Measurements from ENCODE around the gene FOXN1. TPM values are rescaled to one million over a fixed set of nuclear protein-coding genes. Genes with fewer than 3 reads are reported as not detected.

Gene FOXN1
- total RNA-seq, 3 donors from 2014 or later (not counting 1 experiment from before 2014, with no cell fraction given) = not detected

GRCh38 chr17:28526381-28526780, 20.2 kb downstream of the FOXN1 start:
- no peak for ATAC-seq
- no peak for TF ChIP-seq CTCF (IDR thresholded peaks at IDR 0.05)

GRCh38 chr17:28527181-28527681, 21.1 kb downstream of the FOXN1 start:
- no peak overlapping the region for H3K27ac Mint-ChIP-seq
- no peak overlapping the region for H3K4me3 ChIP-seq (ENCODE audit: low read length)
- H3K36me3 Mint-ChIP-seq = no peaks in the 10 kb centered on the region
- no peak overlapping the region for H3K27ac ChIP-seq (ENCODE audit: low read length)
- intact Hi-C loops (cut with micrococcal nuclease) = no loop called here
- no peaks in the 10 kb centered on the region for H3K9me3 ChIP-seq (ENCODE audit: control insufficient read depth, insufficient read depth, low read length)
- DNase-seq (no peak), ATAC-seq (no peak)
- no peak overlapping the region for H3K4me3 Mint-ChIP-seq
- no peaks in the 10 kb centered on the region for H3K27me3 ChIP-seq (ENCODE audit: control insufficient read depth, insufficient read depth, low read length)
- H3K4me1 Mint-ChIP-seq = no peaks in the 10 kb centered on the region
- H3K9me3 Mint-ChIP-seq = no peaks in the 10 kb centered on the region
- WGBS (ENCODE audit: insufficient coverage) = 85% methylated on average over 2 of the region's 2 CpGs
- peaks cover 0 to 2% of the 10 kb centered on the region in 2 donors for H3K27me3 Mint-ChIP-seq (ENCODE audit: low read depth in 2 of 2)
- H3K4me1 ChIP-seq (ENCODE audit: control insufficient read depth, insufficient read depth, low read length) = no peaks in the 10 kb centered on the region
- H3K36me3 ChIP-seq (ENCODE audit: control insufficient read depth, insufficient read depth, low read length) = no peaks in the 10 kb centered on the region
- TF ChIP-seq CTCF (IDR thresholded peaks at IDR 0.05) = no peak

More at GRCh38 chr17:28526381-28526780, 20.2 kb downstream of the FOXN1 start:
- 87% methylated on average over 8 of the region's 8 CpGs for WGBS (ENCODE audit: insufficient coverage)
- no peak overlapping the region for H3K27ac ChIP-seq (ENCODE audit: low read length)
- intact Hi-C loops (cut with micrococcal nuclease) = no loop called here
- no peaks in the 10 kb centered on the region for H3K4me1 Mint-ChIP-seq
- H3K4me3 Mint-ChIP-seq = no peak overlapping the region
- H3K9me3 ChIP-seq (ENCODE audit: control insufficient read depth, insufficient read depth, low read length) = no peaks in the 10 kb centered on the region
- H3K36me3 Mint-ChIP-seq = no peaks in the 10 kb centered on the region
- H3K9me3 Mint-ChIP-seq = no peaks in the 10 kb centered on the region
- H3K27ac Mint-ChIP-seq = no peak overlapping the region
- no peak for DNase-seq
- no peaks in the 10 kb centered on the region for H3K4me1 ChIP-seq (ENCODE audit: control insufficient read depth, insufficient read depth, low read length)
- H3K27me3 ChIP-seq (ENCODE audit: control insufficient read depth, insufficient read depth, low read length) = no peaks in the 10 kb centered on the region
- no peak overlapping the region for H3K4me3 ChIP-seq (ENCODE audit: low read length)
- no peaks in the 10 kb centered on the region for H3K36me3 ChIP-seq (ENCODE audit: control insufficient read depth, insufficient read depth, low read length)
- H3K27me3 Mint-ChIP-seq (ENCODE audit: low read depth in 2 of 2) = peaks cover 0 to 2% of the 10 kb centered on the region in 2 donors

GRCh38 chr17:28527859-28528258, 21.7 kb downstream of the FOXN1 start:
- Mint-ChIP-seq H3K4me1 (no peaks in the 10 kb centered on the region), H3K27ac (no peak overlapping the region), H3K27me3 (ENCODE audit: low read depth in 2 of 2) (peaks cover 0 to 2% of the 10 kb centered on the region in 2 donors), H3K4me3 (no peak overlapping the region), H3K9me3 (no peaks in the 10 kb centered on the region), H3K36me3 (no peaks in the 10 kb centered on the region)
- H3K9me3 ChIP-seq (ENCODE audit: control insufficient read depth, insufficient read depth, low read length) = no peaks in the 10 kb centered on the region
- no peak for ATAC-seq
- no peaks in the 10 kb centered on the region for H3K27me3 ChIP-seq (ENCODE audit: control insufficient read depth, insufficient read depth, low read length)
- H3K4me3 ChIP-seq (ENCODE audit: low read length) = no peak overlapping the region
- intact Hi-C loops (cut with micrococcal nuclease) = no loop called here
- 93% methylated on average over 2 of the region's 2 CpGs for WGBS (ENCODE audit: insufficient coverage)
- no peaks in the 10 kb centered on the region for H3K36me3 ChIP-seq (ENCODE audit: control insufficient read depth, insufficient read depth, low read length)
- no peak for TF ChIP-seq CTCF (IDR thresholded peaks at IDR 0.05)
- H3K4me1 ChIP-seq (ENCODE audit: control insufficient read depth, insufficient read depth, low read length) = no peaks in the 10 kb centered on the region
- DNase-seq = no peak
- H3K27ac ChIP-seq (ENCODE audit: low read length) = no peak overlapping the region

- ATAC-seq (no peak), DNase-seq (no peak)
- Histone ChIP-seq H3K27me3 (ENCODE audit: control insufficient read depth, insufficient read depth, low read length) (no peaks in the 10 kb centered on the region), H3K36me3 (ENCODE audit: control insufficient read depth, insufficient read depth, low read length) (no peaks in the 10 kb centered on the region), H3K27ac (ENCODE audit: low read length) (no peak overlapping the region), H3K9me3 (ENCODE audit: control insufficient read depth, insufficient read depth, low read length) (no peaks in the 10 kb centered on the region), H3K4me1 (ENCODE audit: control insufficient read depth, insufficient read depth, low read length) (no peaks in the 10 kb centered on the region), H3K4me3 (ENCODE audit: low read length) (no peak overlapping the region)
- Mint-ChIP-seq H3K36me3 (no peaks in the 10 kb centered on the region), H3K4me3 (no peak overlapping the region), H3K9me3 (no peaks in the 10 kb centered on the region), H3K27ac (no peak overlapping the region), H3K27me3 (ENCODE audit: low read depth in 2 of 2) (peaks cover 0 to 2% of the 10 kb centered on the region in 2 donors), H3K4me1 (no peaks in the 10 kb centered on the region)
- WGBS (ENCODE audit: insufficient coverage) = 74% methylated on average over 9 of the region's 9 CpGs
- TF ChIP-seq CTCF (IDR thresholded peaks at IDR 0.05) = no peak
- intact Hi-C loops (cut with micrococcal nuclease) = no loop called here
These were observed 22.3 kb downstream of the FOXN1 start for GRCh38 chr17:28528327-28529012.
